Natural killer cell (primary cell): ENCODE data around the gene SRPRB. TPM values are rescaled to one million over a fixed set of nuclear protein-coding genes. Genes with fewer than 3 reads are reported as not detected.

ENCODE experiments used
- ATAC-seq, 3 donors: fragments of 150-1000 bp in 2 of 3; fragments of 200-7000 bp in 1 of 3; cut with Tn5 transposase; 1 replicate in 1 of 3; 2 replicates in 2 of 3; pipeline ENCODE4 v1.10.0; 2021; ENCODE audit warnings: mild to moderate bottlenecking in 2 of 3, moderate library complexity in 2 of 3
- DNase-seq, 2 donors: peaks; one replicate each; pipeline versions ENCODE4 v3.0.0 to v3.0.0-alpha.2; 2013 to 2021; ENCODE audit warnings: mixed read lengths in 1 of 2
- H3K27ac ChIP-seq: one replicate; pipeline ENCODE4 v1.5.1; 2013; ENCODE audit warnings: mild to moderate bottlenecking, low read length
- H3K27me3 ChIP-seq: one replicate; pipeline ENCODE4 v1.6.1; 2013; ENCODE audit warnings: low read length; ENCODE audit not compliant: control insufficient read depth, insufficient read depth
- H3K36me3 ChIP-seq: one replicate; pipeline ENCODE4 v1.6.1; 2013; ENCODE audit warnings: low read length; ENCODE audit not compliant: control insufficient read depth, insufficient read depth
- H3K4me1 ChIP-seq: one replicate; pipeline ENCODE4 v1.6.1; 2013; ENCODE audit warnings: low read length; ENCODE audit not compliant: control insufficient read depth, insufficient read depth
- H3K4me3 ChIP-seq: one replicate; pipeline ENCODE4 v1.5.1; 2013; ENCODE audit warnings: low read length
- H3K9me3 ChIP-seq: one replicate; pipeline ENCODE4 v1.6.1; 2013; ENCODE audit warnings: low read length; ENCODE audit not compliant: control insufficient read depth, insufficient read depth
- H3K27ac Mint-ChIP-seq, 2 donors: one replicate each; pipeline ENCODE4 v1.8.0; 2022; ENCODE audit warnings: mild to moderate bottlenecking in 2 of 2, mixed read lengths in 2 of 2, moderate library complexity in 1 of 2
- H3K27me3 Mint-ChIP-seq, 2 donors: one replicate each; pipeline ENCODE4 v1.8.0; 2022; ENCODE audit warnings: low read depth in 2 of 2, mixed read lengths in 2 of 2
- H3K36me3 Mint-ChIP-seq: one replicate; pipeline ENCODE4 v1.8.0; 2022; ENCODE audit warnings: mixed read lengths
- H3K4me1 Mint-ChIP-seq, 2 donors: one replicate each; pipeline ENCODE4 v1.8.0; 2022; ENCODE audit warnings: mixed read lengths in 2 of 2
- H3K4me3 Mint-ChIP-seq: one replicate; pipeline ENCODE4 v1.8.0; 2022; ENCODE audit warnings: mild to moderate bottlenecking, moderate library complexity, mixed read lengths
- H3K9me3 Mint-ChIP-seq, 2 donors: one replicate each; pipeline ENCODE4 v1.8.0; 2022; ENCODE audit warnings: mixed read lengths in 2 of 2
- WGBS: methylation state at CpG from one replicate; pipeline ENCODE4 v1.1.7; 2013; ENCODE audit warnings: missing lambda C conversion rate; ENCODE audit not compliant: insufficient coverage; 5-methylcytosine and 5-hydroxymethylcytosine counted together
- intact Hi-C: fragments of 100-400 bp; cut with micrococcal nuclease; formaldehyde crosslinking; loops from one replicate; pipeline ENCODE4 v1.14.2; 2022
- total RNA-seq, 4 donors: library from RNA; stranded (reverse); fragments of 120-200 nt in 1 of 4; gene quantifications; one replicate each; pipeline versions ENCODE4 v1.2.3 to v1.2.4, GENCODE V29; 2013 to 2022
- TF ChIP-seq, protein P1 (sequence below): fragments of 200-600 bp; IDR thresholded peaks from one replicate; pipeline ENCODE4 v1.8.0; 2022; ENCODE audit warnings: antibody characterized with exemption

Gene SRPRB
- total RNA-seq, 3 donors from 2014 or later (not counting 1 experiment from before 2014, with no cell fraction given) = 19.8 to 26.4 (median 22.4) TPM

DNA sequence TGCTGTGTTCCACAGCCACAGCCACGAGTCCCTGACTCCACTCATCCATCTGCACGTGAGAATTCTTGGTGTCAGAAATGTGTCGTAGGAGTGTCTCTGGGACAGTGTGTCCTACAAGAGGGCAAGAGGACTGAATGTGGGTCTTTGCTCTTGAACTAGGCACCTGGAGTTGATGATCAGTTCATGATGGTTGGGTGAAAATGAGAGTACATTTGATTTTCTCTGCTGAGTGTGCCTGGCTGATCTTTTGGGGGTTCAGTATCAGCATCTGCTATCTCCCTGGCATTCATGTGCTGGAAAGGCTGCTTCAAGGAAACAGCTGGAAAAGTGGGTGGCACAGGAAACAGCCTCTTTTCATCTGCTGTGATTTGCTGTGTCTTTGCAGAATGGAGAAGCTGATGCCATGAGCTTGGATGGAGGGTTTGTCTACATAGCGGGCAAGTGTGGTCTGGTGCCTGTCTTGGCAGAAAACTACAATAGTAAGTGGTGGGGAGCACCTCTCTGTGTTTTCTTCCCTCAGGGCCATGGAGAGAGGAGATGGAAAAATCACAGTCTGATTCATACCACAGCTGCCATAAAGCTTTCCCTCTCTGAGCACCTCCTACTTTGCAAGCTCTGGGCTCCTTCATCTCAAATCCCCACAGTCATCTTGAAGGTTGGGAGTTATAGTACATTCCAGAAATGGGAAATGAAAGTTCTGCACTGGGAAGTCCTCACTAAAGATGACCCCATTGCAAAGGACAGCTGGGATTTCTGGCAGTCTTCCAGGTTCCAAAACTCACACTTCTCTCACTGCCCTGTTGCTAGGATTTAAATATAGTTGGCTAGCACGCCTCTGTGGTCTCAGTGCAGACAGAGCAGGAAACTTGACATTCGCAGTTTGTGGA, 41.6 kb upstream of the SRPRB start:
- Histone ChIP-seq H3K4me3 (no peak overlapping the region), H3K27ac (no peak overlapping the region), H3K4me1 (no peaks in the 10 kb centered on the region), H3K27me3 (no peaks in the 10 kb centered on the region), H3K36me3 (no peaks in the 10 kb centered on the region), H3K9me3 (no peaks in the 10 kb centered on the region)
- Mint-ChIP-seq H3K4me3 (no peak overlapping the region), H3K36me3 (no peaks in the 10 kb centered on the region), H3K4me1 (no peaks in the 10 kb centered on the region), H3K27ac (no peak overlapping the region), H3K27me3 (peaks cover 3 to 8% of the 10 kb centered on the region in 2 donors), H3K9me3 (no peaks in the 10 kb centered on the region)
- ATAC-seq = no peak
- 84% methylated on average over 6 of the region's 6 CpGs for WGBS
- DNase-seq = no peak
- intact Hi-C loops = no loop called here
- TF ChIP-seq, protein P1, sequence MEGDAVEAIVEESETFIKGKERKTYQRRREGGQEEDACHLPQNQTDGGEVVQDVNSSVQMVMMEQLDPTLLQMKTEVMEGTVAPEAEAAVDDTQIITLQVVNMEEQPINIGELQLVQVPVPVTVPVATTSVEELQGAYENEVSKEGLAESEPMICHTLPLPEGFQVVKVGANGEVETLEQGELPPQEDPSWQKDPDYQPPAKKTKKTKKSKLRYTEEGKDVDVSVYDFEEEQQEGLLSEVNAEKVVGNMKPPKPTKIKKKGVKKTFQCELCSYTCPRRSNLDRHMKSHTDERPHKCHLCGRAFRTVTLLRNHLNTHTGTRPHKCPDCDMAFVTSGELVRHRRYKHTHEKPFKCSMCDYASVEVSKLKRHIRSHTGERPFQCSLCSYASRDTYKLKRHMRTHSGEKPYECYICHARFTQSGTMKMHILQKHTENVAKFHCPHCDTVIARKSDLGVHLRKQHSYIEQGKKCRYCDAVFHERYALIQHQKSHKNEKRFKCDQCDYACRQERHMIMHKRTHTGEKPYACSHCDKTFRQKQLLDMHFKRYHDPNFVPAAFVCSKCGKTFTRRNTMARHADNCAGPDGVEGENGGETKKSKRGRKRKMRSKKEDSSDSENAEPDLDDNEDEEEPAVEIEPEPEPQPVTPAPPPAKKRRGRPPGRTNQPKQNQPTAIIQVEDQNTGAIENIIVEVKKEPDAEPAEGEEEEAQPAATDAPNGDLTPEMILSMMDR = no peak

- no peaks in the 10 kb centered on the region for H3K36me3 Mint-ChIP-seq
- Histone ChIP-seq H3K4me1 (no peaks in the 10 kb centered on the region), H3K9me3 (no peaks in the 10 kb centered on the region), H3K36me3 (no peaks in the 10 kb centered on the region), H3K4me3 (no peak overlapping the region), H3K27ac (no peak overlapping the region), H3K27me3 (no peaks in the 10 kb centered on the region)
- ATAC-seq (no peak), DNase-seq (no peak)
- no peak overlapping the region for H3K4me3 Mint-ChIP-seq
- no peak overlapping the region for H3K27ac Mint-ChIP-seq
- H3K4me1 Mint-ChIP-seq = no peaks in the 10 kb centered on the region
- H3K9me3 Mint-ChIP-seq = no peaks in the 10 kb centered on the region
- TF ChIP-seq, protein P1 = no peak
- peaks cover 3 to 8% of the 10 kb centered on the region in 2 donors for H3K27me3 Mint-ChIP-seq
- intact Hi-C loops = no loop called here
Measured at GRCh38 chr3:133765256-133765655, 40.4 kb upstream of the SRPRB start.

DNA sequence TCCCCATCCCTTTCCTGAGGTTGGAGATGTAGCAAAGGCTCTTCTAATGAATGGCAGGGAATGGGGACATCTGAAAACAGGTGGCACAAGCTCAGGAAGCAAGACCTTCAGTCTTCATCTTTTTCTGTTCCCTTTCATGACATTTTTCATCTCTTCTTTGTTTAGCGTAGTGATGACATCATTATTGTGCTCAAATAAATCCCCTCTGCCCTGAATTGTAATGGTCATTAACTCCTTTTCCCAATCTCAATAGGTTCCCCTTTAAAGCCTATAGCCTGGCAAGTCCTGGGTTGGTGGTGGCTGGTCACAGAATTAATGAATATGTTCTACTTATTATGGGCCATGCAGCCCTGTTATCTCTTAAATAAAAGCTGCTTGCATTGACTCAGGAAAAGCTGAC, 38.0 kb upstream of the SRPRB start:
- H3K36me3 ChIP-seq = no peaks in the 10 kb centered on the region
- no peaks in the 10 kb centered on the region for H3K27me3 ChIP-seq
- TF ChIP-seq, protein P1 = no peak
- no peak overlapping the region for H3K27ac ChIP-seq
- no peak overlapping the region for H3K4me3 ChIP-seq
- no peaks in the 10 kb centered on the region for H3K36me3 Mint-ChIP-seq
- ATAC-seq (no peak), DNase-seq (no peak)
- H3K4me1 Mint-ChIP-seq = no peaks in the 10 kb centered on the region
- H3K9me3 ChIP-seq = no peaks in the 10 kb centered on the region
- peaks cover 0 to 3% of the 10 kb centered on the region in 2 donors for H3K27me3 Mint-ChIP-seq
- 65% methylated on average over 1 of the region's 1 CpG for WGBS
- no peak overlapping the region for H3K27ac Mint-ChIP-seq
- no peaks in the 10 kb centered on the region for H3K4me1 ChIP-seq
- intact Hi-C loops = no loop called here
- H3K4me3 Mint-ChIP-seq = no peak overlapping the region
- no peaks in the 10 kb centered on the region for H3K9me3 Mint-ChIP-seq

DNA sequence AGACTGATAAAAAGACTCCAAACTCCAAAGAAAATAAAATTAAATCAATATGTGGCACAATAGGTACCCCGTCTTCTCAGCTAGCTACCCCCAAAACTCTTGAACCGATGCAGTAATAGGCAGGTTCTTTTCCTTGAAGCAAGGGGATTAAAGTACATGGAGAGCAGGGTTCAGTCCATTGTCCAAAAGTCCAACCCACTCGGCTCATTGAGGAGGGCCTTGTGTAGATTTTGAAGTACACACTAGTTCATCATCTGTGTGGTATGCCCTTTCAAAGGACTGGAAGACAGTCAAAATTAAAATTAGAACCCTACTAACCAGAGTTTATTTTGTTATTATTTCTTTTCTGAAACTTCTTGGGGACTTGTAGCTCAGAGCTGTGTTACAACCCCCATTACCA, 36.1 kb upstream of the SRPRB start:
- TF ChIP-seq, protein P1 = no peak
- DNase-seq = no peak
- Mint-ChIP-seq H3K27ac (no peak overlapping the region), H3K4me3 (no peak overlapping the region), H3K27me3 (peaks cover 3% of the 10 kb centered on the region in 2 donors), H3K4me1 (no peaks in the 10 kb centered on the region), H3K9me3 (no peaks in the 10 kb centered on the region), H3K36me3 (no peaks in the 10 kb centered on the region)
- no peaks in the 10 kb centered on the region for H3K4me1 ChIP-seq
- no peaks in the 10 kb centered on the region for H3K27me3 ChIP-seq
- no peak overlapping the region for H3K27ac ChIP-seq
- no peak overlapping the region for H3K4me3 ChIP-seq
- WGBS = 92% methylated on average over 3 of the region's 3 CpGs
- H3K9me3 ChIP-seq = no peaks in the 10 kb centered on the region
- intact Hi-C loops = no loop called here
- no peaks in the 10 kb centered on the region for H3K36me3 ChIP-seq
- ATAC-seq = no peak
